Neural progenitor cell (in vitro differentiated cells): Measurements from ENCODE around the gene SMIM29. TPM values are rescaled to one million over a fixed set of nuclear protein-coding genes. Genes with fewer than 3 reads are reported as not detected.
A peak's percentile ranks its signal among the peaks of the same experiment; 100 is the strongest.

ENCODE experiments used
- DNase-seq: peaks from one replicate; pipeline ENCODE4 v3.0.0-alpha.2; 2016; ENCODE audit warnings: low spot score
- H2AFZ ChIP-seq: fragments of 200-600 bp; sonication (generic); replicated peaks from 2 replicates; pipeline ENCODE4 v1.6.1; 2016; ENCODE audit warnings: antibody characterized with exemption
- H3F3A ChIP-seq: fragments of 200-600 bp; sonication (generic); 2 replicates; pipeline ENCODE4 v1.6.1; 2016; ENCODE audit warnings: antibody characterized with exemption, low read depth
- H3K27ac ChIP-seq: fragments of 200-600 bp; sonication (generic); 2 replicates; pipeline ENCODE4 v1.5.1; 2016; ENCODE audit warnings: mild to moderate bottlenecking
- H3K27me3 ChIP-seq: fragments of 200-600 bp; sonication (generic); 2 replicates; pipeline ENCODE4 v1.6.1; 2016; ENCODE audit warnings: mild to moderate bottlenecking, moderate library complexity
- H3K36me3 ChIP-seq: fragments of 200-600 bp; sonication (generic); 2 replicates; pipeline ENCODE4 v1.5.1; 2016
- H3K4me1 ChIP-seq: fragments of 200-600 bp; sonication (generic); 2 replicates; pipeline ENCODE4 v1.6.1; 2016; ENCODE audit warnings: mixed run types
- H3K4me2 ChIP-seq: fragments of 200-600 bp; sonication (generic); 2 replicates; pipeline ENCODE4 v1.6.1; 2016
- H3K4me3 ChIP-seq: fragments of 200-600 bp; sonication (generic); 2 replicates; pipeline ENCODE4 v1.5.1; 2016
- H3K79me2 ChIP-seq: fragments of 200-600 bp; sonication (generic); 2 replicates; pipeline ENCODE4 v1.6.1; 2016; ENCODE audit warnings: low read depth
- H3K9ac ChIP-seq: fragments of 200-600 bp; sonication (generic); 2 replicates; pipeline ENCODE4 v1.6.1; 2016
- H3K9me3 ChIP-seq: fragments of 200-600 bp; sonication (generic); 2 replicates; pipeline ENCODE4 v1.5.1; 2016; ENCODE audit warnings: low read depth
- H4K20me1 ChIP-seq: fragments of 200-600 bp; sonication (generic); 2 replicates; pipeline ENCODE4 v1.6.1; 2016; ENCODE audit warnings: low read depth
- H3K27ac Mint-ChIP-seq: 3 replicates; pipeline ENCODE4 v1.8.0; 2021; ENCODE audit warnings: mixed read lengths
- H3K27me3 Mint-ChIP-seq: 2 replicates; pipeline ENCODE4 v1.8.0; 2022; ENCODE audit warnings: low read depth, mild to moderate bottlenecking, inconsistent platforms, moderate library complexity, mixed read lengths; ENCODE audit not compliant: insufficient read depth
- H3K36me3 Mint-ChIP-seq: 3 replicates; pipeline ENCODE4 v1.8.0; 2021; ENCODE audit warnings: mixed read lengths
- H3K4me1 Mint-ChIP-seq: 3 replicates; pipeline ENCODE4 v1.8.0; 2021; ENCODE audit warnings: mixed read lengths
- H3K4me3 Mint-ChIP-seq: 3 replicates; pipeline ENCODE4 v1.8.0; 2021; ENCODE audit warnings: mild to moderate bottlenecking, moderate library complexity, mixed read lengths
- H3K9me3 Mint-ChIP-seq: 3 replicates; pipeline ENCODE4 v1.8.0; 2020; ENCODE audit warnings: mixed read lengths
- EZH2 ChIP-seq: fragments of 200-600 bp; sonication (generic); IDR thresholded peaks from 2 replicates; pipeline ENCODE4 v1.6.1; 2017; ENCODE audit warnings: antibody characterized with exemption, mild to moderate bottlenecking, moderate library complexity
- EZH2phosphoT487 ChIP-seq: fragments of 200-600 bp; sonication (generic); IDR thresholded peaks from 2 replicates; pipeline ENCODE4 v1.6.1; 2017; ENCODE audit warnings: antibody characterized with exemption
- microRNA-seq: library from miRNA; unstranded; fragments of <30 nt; microRNA quantifications from one replicate; pipeline ENCODE4, GENCODE V29; 2016
- small RNA-seq: library from RNA; depleted of rRNA; stranded (forward); fragments of <200 nt; gene quantifications from one replicate; pipeline ENCODE3, GENCODE V24; 2015
- total RNA-seq: library from RNA; depleted of rRNA; stranded (reverse); fragments of >200 nt; gene quantifications from 2 replicates; pipeline ENCODE4 v1.2.3, GENCODE V29; 2015; ENCODE audit warnings: low replicate concordance
- TF ChIP-seq, protein P1 (sequence below): fragments of 200-600 bp; sonication (generic); IDR thresholded peaks from 2 replicates; pipeline ENCODE4 v1.5.1; 2017; ENCODE audit warnings: antibody characterized with exemption, mild to moderate bottlenecking

SMIM29 gene
- total RNA-seq, 1 donor from 2014 or later = 2.4 TPM

DNA sequence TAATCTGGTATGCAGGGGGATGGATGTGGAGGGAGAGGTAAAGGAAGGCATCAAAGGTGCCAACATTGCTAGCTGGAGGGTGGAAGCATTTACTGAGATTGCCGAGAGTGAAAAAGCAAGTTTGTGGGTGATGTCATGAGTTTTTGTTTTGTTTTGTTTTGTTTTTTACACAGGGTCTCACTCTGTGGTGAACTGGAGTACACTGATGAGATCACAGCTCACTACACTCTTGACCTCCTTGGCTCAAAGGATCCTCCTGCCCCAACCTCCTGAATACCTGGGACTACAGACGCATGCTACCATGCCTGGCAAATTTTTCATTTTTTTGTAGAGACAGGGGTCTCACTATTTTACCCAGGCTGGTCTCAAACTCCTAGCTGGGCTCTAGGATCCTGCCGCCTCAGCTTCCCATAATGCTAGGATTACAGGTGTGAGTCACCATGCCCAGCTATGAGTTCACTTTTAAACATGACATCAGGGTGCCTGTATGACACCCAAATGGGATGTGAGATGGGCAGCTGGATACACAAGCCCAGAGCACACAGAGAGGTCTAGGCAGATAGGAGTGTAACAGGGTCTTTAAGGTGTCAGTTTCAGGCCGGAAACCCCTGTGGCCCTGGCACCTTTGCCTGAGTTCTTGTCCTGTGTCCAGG lies 47.2 kb downstream of the SMIM29 start:
- Histone ChIP-seq H3K9ac (no peak overlapping the region), H2AFZ (no peak overlapping the region), H3K4me2 (no peak overlapping the region), H3K4me3 (no peak overlapping the region), H3K79me2 (no peaks in the 10 kb centered on the region), H3F3A (no peaks in the 10 kb centered on the region), H3K9me3 (no peaks in the 10 kb centered on the region), H3K36me3 (no peaks in the 10 kb centered on the region), H3K27ac (no peak overlapping the region), H4K20me1 (no peaks in the 10 kb centered on the region), H3K4me1 (no peaks in the 10 kb centered on the region), H3K27me3 (peaks cover 2% of the 10 kb centered on the region)
- no peak overlapping the region for H3K4me3 Mint-ChIP-seq
- TF ChIP-seq, protein P1, sequence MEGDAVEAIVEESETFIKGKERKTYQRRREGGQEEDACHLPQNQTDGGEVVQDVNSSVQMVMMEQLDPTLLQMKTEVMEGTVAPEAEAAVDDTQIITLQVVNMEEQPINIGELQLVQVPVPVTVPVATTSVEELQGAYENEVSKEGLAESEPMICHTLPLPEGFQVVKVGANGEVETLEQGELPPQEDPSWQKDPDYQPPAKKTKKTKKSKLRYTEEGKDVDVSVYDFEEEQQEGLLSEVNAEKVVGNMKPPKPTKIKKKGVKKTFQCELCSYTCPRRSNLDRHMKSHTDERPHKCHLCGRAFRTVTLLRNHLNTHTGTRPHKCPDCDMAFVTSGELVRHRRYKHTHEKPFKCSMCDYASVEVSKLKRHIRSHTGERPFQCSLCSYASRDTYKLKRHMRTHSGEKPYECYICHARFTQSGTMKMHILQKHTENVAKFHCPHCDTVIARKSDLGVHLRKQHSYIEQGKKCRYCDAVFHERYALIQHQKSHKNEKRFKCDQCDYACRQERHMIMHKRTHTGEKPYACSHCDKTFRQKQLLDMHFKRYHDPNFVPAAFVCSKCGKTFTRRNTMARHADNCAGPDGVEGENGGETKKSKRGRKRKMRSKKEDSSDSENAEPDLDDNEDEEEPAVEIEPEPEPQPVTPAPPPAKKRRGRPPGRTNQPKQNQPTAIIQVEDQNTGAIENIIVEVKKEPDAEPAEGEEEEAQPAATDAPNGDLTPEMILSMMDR = no peak
- no peak for TF ChIP-seq EZH2phosphoT487
- TF ChIP-seq EZH2 = no peak
- no peak for DNase-seq
- peak overlapping the region; percentile 77 for H3K27ac Mint-ChIP-seq
- H3K9me3 Mint-ChIP-seq = no peaks in the 10 kb centered on the region
- H3K36me3 Mint-ChIP-seq = no peaks in the 10 kb centered on the region
- peaks cover 9% of the 10 kb centered on the region for H3K4me1 Mint-ChIP-seq
- peaks cover 9% of the 10 kb centered on the region for H3K27me3 Mint-ChIP-seq

DNA sequence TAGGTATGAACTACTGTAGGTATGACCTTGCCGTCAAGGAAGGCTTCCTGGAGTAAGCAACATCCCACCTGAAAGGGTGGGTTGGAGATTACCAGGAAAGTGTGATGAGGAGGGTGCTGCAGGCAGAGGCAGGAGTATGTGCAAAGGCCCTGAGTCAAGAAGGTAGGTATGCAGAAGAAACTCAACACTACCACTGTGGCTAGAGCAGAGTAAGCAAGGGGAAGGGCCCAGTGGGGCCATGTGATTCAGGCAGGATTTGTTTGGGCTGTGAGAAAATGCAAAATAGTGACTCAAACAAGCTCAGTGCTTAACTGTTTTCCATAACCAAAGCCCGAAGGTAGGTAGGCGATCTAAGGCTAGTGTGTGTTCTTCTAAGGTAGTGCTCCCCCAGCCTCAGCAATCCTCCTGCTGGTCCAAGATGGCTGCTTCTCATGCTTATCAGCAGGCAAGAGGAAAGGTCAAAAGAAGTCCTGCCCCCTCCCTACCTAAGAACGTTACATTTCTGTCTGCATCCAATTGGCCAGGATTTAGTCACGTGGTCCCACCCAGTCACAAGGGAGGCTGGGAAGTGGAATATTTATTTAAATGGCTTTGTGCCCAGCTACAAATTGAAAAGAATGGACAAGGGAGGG lies 48.4 kb downstream of the SMIM29 start:
- Mint-ChIP-seq H3K27ac (no peak overlapping the region), H3K4me3 (peak overlapping the region; percentile 36), H3K9me3 (no peaks in the 10 kb centered on the region), H3K4me1 (peaks cover 7% of the 10 kb centered on the region), H3K27me3 (peaks cover 7% of the 10 kb centered on the region), H3K36me3 (no peaks in the 10 kb centered on the region)
- Histone ChIP-seq H4K20me1 (no peaks in the 10 kb centered on the region), H3K9ac (no peak overlapping the region), H3K9me3 (no peaks in the 10 kb centered on the region), H3K4me1 (no peaks in the 10 kb centered on the region), H3K36me3 (no peaks in the 10 kb centered on the region), H3K27me3 (peaks cover 13% of the 10 kb centered on the region), H3K4me3 (no peak overlapping the region), H3K27ac (no peak overlapping the region), H3K4me2 (no peak overlapping the region), H3K79me2 (no peaks in the 10 kb centered on the region), H2AFZ (no peak overlapping the region), H3F3A (no peaks in the 10 kb centered on the region)
- TF ChIP-seq EZH2phosphoT487 (no peak), EZH2 (no peak)
- TF ChIP-seq, protein P1 = no peak
- DNase-seq = no peak

DNA sequence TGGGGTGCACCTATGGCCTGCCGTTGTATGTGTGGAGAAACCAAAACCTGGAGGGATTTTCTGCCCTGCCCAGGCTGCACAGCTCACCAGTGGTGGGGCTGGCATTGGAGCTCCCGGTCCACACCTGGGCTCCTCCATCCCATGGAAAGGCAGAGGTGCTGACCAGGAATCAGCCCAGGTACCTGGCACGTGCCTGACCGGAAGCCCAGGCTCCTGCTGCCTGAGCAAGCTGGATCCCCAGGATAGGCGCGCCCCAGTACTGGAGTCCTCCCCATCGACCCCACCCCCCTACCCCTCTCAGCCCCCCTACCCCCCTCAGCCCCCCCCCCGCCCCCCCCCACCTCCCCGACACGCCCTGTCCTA lies 52.0 kb downstream of the SMIM29 start:
- TF ChIP-seq, protein P1 = no peak
- no peak for TF ChIP-seq EZH2phosphoT487
- Histone ChIP-seq H4K20me1 (no peaks in the 10 kb centered on the region), H3K4me2 (no peak overlapping the region), H3K27me3 (peaks cover 18% of the 10 kb centered on the region), H3K4me1 (no peaks in the 10 kb centered on the region), H3K27ac (no peak overlapping the region), H3K4me3 (no peak overlapping the region), H3K79me2 (no peaks in the 10 kb centered on the region), H3K9me3 (no peaks in the 10 kb centered on the region), H2AFZ (peak overlapping the region; percentile 97), H3K9ac (no peak overlapping the region), H3K36me3 (no peaks in the 10 kb centered on the region), H3F3A (no peaks in the 10 kb centered on the region)
- DNase-seq = no peak
- no peaks in the 10 kb centered on the region for H3K36me3 Mint-ChIP-seq
- H3K4me1 Mint-ChIP-seq = peaks cover 6% of the 10 kb centered on the region
- peaks cover 7% of the 10 kb centered on the region for H3K27me3 Mint-ChIP-seq
- no peaks in the 10 kb centered on the region for H3K9me3 Mint-ChIP-seq
- no peak overlapping the region for H3K4me3 Mint-ChIP-seq
- H3K27ac Mint-ChIP-seq = no peak overlapping the region

Small RNA genes within 50 kb of the gene (microRNA-seq; reads per million reads assigned to microRNA genes)
- not detected for gene MIR6835

Small RNA genes within 50 kb of the gene (small RNA-seq; reads per million reads assigned to genes)
- not detected for gene MIR6835

Other genes starting within 250 kb of the SMIM29 start
- 1.2 and 1.8 TPM in 2 replicates for gene GRM4, start 102.9 kb downstream of the SMIM29 start, total RNA-seq
- gene HMGA1, start 12.1 kb downstream of the SMIM29 start, total RNA-seq = 417 and 1,058 TPM in 2 replicates
- 26.4 and 35.7 TPM in 2 replicates for gene NUDT3, start 143.7 kb upstream of the SMIM29 start, total RNA-seq
- gene RPS10, start 177.1 kb upstream of the SMIM29 start, total RNA-seq = 4,003 and 4,850 TPM in 2 replicates
- 0.41 and 1.8 TPM in 2 replicates for gene PACSIN1, start 217.1 kb upstream of the SMIM29 start, total RNA-seq